HG02763 (cell line): Measurements from ENCODE around the gene GALNT2.

ENCODE experiments used
- ATAC-seq: cut with Tn5 transposase; IDR thresholded peaks from one replicate; pipeline ENCODE4 v1.9.1; 2021; ENCODE audit warnings: mild to moderate bottlenecking, moderate library complexity; ENCODE audit not compliant: unreplicated experiment

GALNT2 gene

DNA sequence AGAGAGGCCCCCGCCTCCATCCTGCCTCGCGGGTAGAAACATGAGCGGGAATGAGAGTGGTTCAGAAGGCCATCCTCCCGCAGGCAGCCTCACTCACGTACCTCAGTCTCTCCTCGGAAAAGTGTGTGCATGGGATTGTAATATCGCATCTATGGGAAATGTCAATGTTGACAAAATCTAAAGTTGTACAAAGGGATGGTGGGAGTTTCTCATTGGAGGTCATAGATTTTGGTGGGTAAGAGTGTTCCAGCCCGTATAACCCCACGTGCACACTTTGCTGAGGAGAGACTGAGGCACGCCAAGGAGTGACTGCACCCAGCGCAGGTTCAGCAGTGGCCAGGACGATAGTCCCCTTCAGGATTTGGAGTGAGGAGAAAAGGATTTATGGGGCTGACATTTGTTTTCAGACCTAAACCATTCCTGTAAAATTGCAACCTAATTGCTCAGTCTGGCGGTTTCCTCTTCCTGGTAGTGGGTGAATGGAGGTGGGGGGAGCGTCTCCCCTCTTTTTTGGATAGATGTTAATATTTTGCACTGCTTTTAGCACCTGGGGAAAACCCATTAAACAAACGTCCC is 59.6 kb downstream of the GALNT2 start:
- no peak for ATAC-seq

DNA sequence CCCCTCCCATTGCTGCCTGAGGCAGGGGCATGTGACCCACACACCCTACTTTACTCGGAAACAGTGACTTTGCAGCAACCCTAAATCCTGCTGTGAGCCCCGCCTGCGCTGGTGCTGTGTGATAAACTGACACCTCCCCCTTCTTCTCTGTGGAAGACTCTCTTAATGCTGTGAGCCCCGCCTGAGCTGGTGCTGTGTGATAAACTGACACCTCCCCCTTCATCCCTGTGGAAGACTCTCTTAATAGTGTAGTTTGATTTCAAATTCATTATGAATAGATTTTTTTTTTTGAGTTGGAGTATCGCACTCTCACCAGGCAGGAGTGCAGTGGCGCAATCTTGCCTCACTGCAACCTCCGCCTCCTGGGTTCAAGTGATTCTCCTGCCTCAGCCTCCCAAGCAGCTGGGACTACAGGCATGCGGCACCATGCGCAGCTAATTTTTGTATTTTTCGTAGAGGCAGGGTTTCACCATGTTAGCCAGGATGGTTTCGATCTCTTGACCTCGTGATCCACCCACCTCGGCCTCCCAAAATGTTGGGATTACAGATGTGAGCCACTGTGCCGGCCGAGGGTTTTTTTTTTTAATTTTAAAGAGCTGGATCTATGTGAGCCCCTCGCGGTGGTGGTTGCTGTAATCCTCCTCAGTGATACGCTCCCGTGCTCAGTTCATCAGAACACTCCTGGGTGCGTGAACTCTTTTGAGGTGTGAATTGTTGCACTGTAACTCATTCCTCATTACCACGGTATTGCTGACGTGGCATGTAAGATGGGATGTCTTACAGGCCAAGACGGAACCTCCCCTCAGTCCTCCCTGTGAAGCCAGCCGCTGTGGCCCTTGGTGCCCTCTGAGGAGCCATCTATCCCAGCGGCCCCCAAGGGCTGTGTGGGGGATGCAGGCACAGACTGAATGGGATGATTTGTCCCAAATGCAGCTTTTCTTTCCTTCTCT is 60.3 kb downstream of the GALNT2 start:
- ATAC-seq = no peak

DNA sequence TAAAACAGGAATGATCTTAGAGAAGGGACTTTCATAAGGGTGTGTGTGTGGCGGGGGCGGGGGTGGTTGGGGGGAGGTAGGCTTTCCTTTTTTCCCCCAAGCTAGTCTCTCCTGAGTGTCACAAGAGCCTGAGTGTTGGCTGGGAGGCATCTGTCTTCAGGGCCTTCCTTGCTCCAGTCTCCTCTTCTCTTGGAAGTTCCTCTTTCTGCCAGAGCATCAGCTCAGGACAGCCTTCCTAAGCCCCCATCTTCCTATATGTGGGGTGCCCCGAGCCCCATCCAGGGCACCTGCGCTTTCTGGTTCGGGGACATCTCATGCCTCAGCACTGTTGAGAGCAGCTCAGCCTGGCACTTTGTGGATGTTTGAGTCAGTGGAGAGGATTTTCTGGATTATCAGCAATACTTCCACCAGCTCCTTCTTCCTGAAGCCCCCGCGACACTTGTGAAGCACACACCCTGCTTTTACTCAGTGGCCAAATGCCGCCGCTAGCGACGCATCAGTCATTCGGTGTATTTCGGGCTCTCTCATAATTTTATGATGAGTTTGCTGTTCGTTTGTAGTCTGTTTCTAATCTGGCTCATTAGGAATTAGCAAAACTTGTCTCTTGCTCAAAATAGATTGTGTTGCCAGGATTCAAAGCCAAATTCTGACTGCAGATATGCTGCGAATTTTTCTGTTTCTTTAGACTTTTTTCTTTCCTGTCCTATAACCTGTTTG is 61.7 kb downstream of the GALNT2 start:
- ATAC-seq = no peak

DNA sequence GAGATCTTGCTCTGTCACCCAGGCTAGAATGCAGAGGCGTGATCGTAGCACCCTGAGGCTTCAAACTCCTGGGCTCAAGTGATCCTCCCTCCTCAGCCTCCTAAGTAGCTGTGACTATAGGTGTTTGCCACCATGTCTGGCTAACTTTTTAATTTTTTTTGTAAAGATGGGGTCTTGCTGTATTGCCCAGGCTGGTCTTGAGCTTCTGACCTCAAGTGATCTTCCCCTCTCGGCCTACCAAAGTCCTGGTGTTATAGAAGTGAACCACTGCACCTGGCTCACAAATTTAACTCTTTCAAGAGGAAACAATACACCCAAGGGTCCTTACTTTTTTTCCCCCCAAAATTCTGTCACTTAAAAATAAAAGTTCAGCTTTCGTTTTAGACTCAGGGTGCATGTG is 62.3 kb downstream of the GALNT2 start:
- ATAC-seq = no peak

DNA sequence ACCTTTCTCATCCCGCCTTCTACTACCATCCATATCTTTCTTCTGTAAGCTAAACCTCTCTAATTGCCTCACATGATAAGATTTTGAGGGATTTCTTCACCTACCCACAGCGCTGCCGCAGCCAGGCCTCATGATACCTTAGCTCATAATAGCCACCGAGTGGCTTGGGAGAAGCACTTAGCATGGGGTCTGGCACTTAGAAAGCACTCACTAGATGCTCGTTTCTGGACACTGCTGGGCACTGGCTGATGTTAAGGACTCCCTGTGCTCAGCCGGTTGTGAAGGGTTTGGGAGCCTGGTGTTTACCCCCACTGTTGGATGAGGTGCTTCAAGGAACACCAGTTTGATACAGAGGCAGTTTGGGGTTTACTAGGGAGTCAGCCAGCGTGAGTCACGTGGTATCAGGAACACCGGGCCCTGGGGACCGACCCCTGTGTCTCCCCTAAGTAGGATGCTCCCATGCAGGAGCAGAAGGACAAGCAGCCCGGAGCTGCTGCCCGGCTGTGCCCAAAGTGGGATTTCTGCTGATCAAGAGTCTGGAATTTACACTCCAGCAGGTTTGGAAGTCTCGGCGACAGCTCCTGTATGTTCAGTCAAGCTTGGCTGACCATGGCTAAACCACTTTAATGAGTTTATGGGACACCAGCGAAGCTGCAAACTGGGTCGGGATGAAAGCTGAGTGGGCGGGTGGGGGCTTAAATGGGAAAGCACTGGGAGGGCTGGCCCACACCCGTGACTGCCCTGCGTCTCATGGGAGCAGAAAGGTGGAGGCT is 63.3 kb downstream of the GALNT2 start:
- no peak for ATAC-seq

DNA sequence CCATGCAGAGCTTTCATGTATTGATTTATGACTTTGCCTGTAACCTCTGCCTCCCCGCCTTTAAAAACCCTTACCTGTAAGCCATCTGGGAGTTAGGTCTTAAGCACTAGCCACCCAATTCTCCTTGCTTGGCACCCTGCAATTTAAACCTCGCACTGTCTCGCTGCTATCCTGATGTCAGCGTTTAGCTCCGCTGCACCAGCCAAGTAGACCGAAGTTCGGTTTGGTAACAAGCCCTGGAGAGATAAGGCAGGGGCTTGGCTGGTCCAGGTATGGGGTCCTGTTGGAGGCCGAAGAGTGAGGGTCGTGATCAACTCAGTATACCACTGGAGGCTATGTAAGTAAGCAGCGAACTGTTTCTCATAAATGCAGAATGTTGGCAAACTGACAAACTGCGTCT is 64.4 kb downstream of the GALNT2 start:
- ATAC-seq = no peak

DNA sequence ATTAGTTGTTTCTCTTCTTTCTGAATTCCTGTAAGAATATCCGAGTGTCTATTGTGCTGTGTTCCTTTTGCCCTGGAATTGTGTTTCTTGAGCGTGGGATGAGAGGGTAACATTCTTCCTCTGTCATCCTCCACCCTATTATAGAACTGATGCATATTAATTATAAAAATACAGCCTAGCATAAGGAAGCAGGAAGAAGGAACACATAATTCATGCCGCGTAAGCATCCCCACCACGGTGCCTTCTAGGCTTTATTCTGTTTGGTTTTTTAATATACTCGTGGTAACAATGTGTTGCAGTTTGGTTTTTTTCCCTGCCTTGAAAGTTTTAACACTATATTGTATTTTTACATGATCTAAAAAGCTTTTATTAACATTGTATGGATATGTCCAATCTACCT is 65.7 kb downstream of the GALNT2 start:
- ATAC-seq = no peak

DNA sequence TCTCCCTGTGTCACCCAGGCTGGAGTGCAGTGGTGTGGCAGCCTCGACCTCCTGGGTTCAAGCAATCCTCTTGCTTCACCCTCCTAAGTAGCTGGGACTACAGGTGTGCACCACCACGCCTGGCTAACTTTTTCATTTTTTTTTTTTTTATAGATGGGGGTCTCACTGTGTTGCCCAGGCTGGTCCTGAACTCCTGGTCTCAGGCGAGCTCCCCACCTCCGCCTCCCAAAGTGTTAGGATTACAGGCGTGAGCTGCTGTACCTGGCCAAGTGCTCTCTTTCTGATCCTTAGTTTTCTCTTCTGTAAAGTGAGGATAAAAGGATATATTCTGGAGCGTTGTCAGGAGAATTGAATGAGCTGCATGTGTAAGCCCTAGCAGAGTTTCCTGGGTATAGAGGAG is 68.7 kb downstream of the GALNT2 start:
- ATAC-seq = no peak

DNA sequence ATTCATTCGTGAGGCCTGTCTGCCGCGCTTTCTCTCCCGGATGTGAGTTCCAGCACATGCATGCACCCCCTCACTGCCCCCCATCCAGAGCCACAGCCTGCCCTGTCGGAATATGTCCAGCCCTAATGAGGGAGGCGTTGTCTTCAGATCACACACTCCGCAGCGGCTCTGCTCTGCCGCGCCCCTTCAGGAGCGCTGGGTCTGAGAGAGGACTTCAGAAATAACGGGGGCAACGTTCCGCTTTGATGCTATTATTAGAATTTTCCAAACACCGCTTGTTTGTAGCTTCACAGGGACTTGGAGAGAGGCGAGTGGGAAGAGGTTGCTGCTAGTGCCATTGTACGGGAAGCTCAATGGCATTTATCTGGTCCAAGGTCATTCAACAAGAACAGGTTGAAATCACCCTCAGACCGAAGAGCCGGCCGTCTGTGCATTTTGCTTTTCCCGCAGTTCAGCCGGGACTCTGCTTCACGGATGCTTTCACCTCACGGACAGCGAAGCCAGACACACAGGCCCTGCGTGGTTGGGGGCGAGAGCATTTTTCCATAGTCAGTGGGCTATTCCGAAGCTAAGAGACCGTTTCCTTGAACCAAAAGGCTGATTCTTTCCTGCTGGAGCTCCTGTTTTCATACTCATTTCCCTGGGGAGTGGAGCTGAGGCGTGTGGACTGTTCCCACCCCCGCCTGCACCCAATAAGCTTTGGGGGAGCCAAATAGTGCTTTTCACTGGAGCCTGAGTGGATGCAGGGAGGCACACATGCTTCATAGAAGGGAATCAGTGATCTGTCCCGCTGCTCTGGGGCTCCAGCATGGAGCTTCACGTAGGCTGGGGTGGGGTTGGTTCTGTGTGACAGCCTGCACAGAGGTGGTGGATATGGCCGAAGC is 69.7 kb downstream of the GALNT2 start:
- no peak for ATAC-seq

DNA sequence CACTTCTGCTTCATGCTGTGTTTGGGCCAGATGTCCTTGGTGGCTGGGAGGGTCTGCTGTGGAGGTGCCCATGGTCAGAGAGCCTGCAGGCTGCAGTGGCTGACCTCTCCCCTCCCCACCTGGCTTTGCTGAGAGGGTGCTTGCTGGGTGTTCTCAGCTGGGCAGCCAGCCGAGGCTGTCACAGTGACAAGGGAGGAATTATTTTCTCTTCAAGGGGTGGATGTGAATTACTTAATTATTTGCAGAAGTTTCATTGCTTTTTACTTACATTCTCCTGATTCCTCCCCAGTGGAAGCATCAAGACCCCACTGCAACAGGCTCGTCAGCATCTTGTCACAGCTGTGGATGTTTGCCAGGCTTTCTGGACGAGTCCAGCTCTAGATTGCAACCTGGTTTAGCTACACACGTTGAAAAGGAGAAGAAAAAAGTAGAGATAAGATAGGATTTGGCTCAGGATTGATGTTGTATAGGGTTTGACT is 70.3 kb downstream of the GALNT2 start:
- no peak for ATAC-seq

DNA sequence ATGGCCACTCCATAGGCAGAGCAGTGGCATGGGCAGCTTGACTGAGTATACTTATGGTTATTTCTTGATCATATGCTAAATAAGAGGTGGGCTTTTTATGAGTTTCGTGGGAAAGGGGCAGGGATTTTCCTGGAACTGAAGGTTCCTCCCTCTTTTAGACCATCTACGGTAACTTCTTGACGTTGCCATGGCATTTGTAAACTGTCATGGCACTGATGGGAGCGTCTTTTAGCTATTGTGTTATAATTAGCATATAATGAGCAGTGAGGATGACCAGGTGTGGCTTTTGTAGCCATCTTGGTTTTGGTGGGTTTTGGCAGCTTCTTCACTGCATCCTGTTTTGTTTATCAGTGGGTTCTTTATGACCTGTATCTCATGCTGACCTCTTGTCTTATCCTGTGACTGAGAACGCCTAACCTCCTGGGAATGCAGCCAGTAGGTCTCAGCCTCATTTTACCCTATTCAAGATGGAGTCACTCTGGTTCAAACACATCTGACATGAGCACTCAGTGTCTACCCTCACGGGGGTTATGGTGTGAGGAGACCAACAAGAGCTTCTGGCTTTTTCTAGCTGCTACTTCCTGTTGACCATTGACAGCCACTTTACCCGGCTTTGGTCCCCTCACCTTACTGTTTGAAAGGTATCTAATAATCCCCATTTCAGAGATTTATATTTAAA is 71.7 kb downstream of the GALNT2 start:
- no peak for ATAC-seq

DNA sequence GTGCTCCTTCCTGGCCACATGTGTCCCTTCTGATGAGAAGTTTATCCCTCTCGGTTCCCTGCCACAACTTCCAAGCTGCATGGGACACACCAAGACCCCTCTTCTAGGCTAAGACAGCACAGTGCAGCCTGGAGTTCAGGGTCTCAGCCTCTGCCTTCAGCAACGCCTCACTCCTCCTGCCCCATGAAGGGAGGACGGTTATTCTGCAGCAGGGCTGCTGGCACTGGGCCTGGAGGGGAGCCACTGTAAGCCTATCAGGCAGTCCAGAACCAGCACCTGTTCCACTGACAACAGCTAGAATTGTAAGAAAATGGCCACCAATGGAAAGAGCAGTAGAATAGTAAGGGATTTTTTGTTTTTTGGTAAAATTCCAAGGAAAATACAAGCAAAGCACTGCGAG is 72.3 kb downstream of the GALNT2 start:
- no peak for ATAC-seq

DNA sequence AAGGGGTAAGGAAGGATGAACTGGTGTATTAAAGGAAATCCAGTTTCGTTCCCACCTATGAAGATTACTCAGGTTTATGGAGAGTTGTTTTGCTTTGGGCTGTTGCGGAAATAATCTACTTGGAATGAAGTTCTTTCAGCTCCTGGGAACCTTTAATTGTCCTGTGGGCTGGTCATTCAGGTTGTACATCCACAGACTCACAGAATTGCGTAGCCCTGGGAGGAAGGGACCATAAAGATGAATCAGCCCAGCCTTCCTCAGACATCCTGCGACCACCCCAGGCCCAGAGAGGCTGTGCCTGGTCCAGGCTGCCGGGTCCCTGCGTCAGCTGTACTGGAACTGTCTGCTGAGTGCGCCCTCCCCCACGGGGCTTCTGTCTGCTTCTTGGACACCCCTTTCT is 72.7 kb downstream of the GALNT2 start:
- no peak for ATAC-seq

DNA sequence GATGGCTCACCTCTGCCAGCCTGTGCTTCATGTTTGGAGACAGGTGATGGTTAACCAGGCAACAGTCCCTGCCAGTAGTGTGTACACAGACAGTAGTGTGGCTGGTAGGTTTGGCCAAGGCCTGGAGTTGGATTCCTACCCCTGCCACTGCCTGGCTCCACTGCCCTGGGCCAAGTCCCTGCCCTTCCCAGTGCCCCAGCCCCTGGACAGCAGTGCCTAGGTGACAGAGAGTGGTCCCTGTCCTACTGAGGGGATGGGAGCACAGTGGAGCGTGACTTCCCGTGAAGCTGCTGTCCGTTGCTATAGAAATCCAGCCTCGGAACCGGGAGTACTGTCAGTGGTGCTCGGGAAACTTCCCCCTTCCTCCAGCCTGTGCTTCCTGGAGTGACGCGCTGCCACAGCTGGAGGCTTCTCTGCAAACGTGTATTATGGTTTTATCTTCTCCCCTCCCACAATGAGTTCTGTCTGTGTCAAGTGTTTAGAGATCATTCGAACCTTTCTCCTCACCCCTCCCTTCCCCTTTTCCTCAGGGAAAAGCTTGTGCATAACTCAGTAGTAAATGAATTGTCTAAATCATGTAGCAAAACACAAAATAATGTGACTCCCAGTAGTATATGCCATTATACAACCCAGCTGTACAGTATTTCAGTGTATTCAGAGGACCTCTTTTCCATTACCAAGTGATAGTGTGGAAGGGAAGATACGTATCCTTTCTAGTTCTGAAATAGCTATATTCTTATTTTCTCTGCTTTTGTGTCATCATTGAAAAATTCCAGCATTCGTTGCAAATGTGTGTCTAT is 73.4 kb downstream of the GALNT2 start:
- no peak for ATAC-seq

DNA sequence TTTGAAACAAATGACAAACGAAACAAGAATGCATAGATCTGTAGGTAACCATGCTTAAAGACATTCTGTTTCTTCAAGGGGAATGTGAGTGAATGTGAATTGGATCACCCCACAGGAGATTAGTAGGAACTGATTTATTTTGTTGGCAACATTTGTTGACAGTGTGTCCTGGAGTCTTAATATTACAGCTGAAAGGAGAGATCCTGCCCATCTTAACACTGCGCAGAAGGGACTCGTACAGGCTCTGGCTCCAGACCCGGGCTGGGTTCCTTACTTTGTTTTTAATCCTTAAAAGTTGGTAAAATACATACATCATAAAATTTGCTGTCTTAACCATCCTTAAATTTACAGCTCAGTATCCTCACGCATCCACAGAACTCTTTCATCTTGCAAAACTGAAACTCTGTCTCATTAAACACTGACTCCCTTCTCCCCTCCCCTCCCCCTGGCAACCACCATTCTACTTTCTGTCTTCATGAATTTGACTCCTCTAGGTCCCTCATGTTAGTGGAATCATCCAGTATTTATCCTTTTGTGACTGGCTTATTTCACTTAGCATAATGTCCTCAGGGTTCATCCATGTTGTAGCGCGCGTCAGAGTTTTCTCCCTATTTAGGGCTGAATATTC is 74.1 kb downstream of the GALNT2 start:
- ATAC-seq = no peak

DNA sequence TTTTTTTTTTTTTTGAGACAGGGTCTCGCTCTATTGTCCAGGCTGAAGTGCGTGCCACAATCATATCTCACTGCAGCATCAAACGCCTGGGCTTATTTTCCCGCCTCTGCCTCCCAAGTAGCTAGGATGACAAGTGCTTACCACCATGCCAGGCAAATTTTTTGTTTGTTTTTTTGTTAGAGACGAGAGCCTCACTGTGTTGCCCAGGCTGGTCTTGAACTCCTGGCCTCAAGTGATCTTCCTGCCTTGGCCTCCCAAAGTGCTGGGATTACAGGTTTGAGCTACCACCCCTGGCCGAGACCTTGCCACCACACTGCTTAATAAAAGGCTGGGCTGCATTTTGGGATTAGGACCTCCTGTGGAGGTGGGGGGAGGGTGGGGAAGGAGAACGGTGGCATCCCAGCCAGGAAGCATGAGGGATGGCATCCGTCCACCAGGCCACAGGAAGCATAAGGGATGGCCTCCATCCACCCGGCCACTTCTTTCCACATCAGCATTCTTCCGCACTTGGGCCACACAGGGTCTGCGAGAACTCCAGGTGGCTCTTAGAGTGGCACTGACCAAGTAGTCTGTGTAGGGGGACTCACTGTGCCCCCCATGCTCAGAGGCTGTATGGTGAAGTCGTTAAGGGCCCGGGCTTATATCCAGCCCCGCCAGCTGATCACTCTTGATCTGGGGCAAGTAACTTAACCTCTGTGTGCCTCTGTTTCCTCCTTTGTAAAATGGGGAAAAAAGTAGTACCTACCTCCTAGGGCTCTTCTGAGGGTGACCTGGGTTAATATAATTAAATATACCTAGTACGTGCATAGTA is 75.0 kb downstream of the GALNT2 start:
- ATAC-seq = no peak

DNA sequence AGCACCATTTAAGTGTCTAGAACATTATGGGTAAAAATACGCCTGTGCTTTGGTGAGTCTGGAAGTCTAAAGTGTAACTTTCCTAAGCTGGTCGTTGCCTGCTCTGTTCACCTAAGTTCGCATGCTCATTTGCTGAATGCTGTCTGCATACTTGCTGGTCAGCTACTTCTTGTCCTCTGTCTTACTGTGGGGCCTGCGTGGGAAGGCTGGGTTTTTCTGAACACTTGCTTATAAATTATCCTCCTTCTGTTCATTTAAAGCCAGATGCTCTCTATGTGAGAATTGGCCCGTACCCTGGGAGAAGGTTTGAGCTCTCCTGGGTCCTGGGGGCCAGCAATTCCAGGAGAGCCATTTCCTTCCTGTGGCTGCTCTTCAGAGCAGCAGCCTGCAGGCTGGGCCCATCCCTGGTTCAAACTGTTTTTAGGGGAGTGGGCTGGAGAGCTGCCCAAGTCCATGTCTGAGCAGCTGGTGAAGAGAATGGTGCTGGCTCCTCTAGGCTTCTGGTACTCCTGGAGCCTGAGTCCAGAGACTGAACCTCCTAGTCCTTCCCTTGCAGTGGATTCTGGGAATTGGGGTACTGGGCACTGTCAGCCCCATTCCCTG is 75.7 kb downstream of the GALNT2 start:
- no peak for ATAC-seq
